GM19240 (cell line): ENCODE measurements around the gene MKLN1.

Source experiments
- DNase-seq: peaks from one replicate; pipeline ENCODE4 v3.0.0; 2011; ENCODE audit warnings: low spot score; ENCODE audit not compliant: insufficient read length

MKLN1 gene

DNA sequence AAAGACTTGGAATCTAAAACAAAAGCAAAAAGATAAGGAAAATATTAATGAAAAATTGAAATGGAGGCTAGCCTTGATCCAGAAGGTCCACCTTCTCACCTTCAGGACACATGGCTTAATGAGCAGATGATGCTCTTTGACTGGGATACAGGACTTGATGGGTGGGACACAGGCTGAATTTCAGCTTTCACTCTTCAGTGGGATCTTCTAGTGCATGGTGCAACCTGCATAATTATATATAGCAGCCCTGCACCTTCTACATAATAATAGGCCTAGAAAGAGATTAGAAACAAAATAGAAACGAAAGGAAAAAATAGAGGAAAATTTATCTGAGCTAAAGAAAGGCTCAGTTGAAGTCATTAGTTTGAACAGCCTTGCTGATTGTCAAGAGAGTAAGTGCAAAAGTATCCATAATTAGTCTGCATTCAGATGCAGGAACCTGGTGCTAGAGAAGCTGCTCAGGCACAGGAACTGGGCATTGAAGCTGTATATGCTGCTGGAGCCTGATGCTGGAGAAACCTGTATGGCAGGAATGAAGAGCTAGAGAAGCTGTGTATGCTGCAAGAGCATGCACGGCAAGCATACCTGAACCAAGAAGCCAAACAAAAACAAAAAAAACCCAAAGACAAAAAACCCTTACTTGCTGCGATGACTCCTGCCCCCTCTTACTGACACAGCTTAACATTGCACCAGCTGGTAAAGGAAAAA lies 19.4 kb downstream of the MKLN1 start:
- no peak for DNase-seq

DNA sequence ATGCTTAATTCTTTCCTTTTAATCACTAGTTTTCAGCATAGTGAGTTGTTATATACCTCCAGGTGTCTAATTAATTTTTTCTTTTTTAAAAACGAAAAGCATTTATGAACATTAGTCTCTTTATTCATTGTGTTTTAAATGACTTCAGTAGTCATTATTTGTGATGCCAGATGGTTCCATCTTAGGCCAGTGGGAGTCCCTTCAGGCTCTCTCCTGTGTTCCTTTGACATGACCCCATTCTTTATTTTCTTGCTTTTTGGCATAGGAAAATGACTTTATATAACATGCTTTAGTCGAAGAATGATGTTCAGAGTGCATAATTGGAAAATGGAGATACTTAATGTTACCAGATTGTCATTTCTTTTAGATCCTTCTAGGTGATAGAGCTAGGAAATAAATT lies 24.4 kb downstream of the MKLN1 start:
- no peak for DNase-seq

DNA sequence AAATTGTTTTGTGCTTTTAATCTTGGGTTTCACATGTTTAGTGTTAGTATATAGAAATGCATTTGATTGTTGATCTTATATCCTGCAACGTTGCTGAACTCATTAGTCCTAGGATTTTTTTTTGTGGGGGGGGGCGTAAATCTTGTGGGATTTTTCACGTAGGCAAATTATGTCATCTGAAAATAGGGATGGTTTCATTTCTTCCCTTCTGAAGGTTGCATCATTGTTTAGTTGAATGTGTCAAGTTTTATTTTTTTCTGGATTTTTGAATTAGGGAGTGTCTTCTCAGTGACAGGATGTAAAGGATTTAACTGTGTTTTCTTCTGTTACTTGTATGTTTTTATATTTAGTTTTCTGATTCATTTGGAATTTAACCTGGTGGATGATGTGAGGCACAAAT lies 26.7 kb downstream of the MKLN1 start:
- no peak for DNase-seq

DNA sequence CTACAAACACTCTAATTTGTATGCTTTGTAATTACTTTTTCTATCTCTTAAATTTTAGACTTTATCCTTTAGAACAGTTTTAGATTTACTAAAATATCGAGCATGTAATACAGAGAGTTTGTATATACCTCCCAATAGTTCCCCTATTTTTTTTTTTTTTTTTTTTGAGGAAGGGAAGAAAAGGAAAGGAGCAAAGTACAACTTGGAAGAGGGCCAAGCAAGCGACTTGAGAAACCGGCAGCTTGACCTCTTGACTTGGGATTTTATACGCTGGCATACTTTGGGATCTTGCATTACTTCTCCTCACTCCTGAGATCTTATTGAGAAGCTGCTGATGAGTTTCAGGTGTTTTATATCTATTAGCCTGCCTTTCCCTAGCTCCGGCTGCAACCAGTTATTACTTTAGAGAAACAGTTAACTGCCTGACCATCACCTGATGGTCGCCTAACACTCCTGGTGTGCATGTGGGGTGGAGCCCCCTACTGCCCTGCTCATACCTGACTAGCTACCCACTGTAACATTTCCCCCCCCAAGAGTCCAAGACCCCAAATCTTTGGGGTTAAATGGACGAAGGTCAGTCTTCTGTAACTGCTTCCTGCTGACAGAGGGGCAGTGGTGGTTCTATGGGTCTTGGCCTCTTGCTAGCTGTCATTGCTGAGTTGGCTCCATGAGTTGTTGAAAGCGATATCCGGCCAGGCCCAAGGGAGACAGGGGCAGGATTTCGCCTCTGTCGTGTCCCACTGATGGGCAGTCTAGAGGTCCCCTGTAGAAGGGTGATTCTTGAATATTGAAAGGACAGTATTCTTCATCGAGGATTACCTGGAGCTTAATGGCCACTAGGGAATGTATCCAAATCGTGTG lies 28.5 kb downstream of the MKLN1 start:
- no peak for DNase-seq

DNA sequence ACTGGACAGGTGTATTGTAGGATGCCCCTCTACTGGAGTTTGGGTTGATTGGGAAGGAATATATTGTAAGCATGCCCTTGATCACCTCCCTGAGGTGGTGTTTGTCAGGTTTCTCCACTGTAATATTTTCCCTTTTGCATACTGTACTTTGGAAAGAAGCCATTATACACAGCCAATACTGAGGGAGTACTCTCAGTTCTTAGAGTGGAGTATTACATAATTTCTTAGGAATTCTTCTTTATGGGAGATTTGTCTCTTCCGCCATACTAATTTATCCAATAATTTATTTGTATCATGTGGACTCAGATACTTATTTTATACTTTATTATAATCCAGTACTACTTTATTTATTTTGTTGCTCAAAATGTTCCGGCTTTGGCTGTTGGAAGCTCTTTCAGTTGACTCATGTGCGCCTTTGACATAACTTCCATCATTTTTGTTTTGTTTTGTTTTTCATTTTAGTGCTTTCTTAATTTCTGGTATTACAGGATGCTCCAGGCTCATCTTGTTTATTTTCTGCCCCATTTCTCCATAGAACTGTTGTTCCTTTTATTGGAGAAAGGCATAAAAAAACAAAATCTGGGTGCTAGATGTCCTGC lies 29.7 kb downstream of the MKLN1 start:
- no peak for DNase-seq

DNA sequence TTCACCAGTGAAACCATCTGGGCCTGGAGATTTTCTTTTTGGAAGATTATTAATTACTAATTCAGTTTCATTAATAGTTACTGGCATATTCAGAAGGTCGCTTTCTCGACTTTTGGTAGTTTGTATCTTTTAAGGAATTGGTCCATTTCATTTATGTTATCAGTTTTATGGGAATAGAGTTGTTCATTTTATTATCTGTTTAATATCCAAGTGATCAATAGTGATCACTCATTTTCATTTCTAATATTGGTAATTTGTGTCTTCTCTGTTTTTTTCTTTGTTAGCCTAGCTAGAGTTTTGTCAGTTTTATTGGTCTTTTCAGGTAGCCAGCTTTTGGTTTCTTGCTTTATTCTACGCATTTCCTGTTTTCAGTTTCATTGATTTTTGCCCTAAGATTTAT lies 31.0 kb downstream of the MKLN1 start:
- no peak for DNase-seq

DNA sequence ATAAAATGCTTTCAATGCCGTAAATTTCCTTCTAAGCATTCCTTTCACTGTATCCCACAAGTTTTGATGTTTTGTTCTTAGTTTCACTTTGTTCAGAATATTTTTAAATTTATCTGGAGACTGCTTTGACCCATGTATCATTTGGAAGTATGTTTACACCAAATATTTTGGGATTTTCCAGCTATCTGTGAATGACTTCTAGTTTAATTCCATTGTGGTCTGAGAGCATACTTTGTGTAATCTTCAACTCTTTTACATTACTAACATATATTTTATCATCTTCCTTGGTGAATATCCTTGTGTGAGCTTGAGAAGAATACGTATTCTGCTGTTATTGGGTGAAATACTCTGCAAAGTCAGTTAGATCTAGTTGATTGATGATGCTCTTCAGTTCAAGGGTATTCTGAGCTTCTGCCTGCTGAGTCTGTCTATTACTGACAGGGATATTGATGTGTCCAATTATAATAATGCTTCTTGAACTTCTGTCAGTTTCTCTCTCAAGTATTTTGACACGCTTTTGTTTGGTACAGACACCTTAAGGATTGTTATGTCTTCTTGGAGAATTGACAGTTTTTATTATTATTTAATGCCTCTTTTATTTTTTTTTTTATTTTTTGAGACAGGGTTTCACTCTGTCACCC lies 31.6 kb downstream of the MKLN1 start:
- DNase-seq: no peak

DNA sequence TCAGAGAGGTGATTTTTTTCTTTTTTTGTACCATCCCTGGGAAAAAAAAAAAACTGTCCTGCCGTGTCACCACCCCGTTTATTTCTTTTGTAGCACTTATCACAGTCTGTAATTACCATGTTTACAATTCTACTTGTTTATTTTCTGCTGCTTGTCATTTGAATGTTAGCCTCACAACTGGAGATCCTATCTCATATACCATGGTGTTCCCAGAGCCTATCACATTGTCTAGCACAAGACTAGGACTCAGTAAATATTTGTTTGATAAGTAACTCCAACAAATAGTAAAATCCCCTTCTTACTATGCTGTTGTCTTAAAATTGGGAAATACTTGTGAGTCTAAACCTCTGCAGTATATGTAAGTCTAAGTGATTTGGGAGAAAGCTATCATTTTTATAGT lies 36.0 kb downstream of the MKLN1 start:
- DNase-seq: no peak

DNA sequence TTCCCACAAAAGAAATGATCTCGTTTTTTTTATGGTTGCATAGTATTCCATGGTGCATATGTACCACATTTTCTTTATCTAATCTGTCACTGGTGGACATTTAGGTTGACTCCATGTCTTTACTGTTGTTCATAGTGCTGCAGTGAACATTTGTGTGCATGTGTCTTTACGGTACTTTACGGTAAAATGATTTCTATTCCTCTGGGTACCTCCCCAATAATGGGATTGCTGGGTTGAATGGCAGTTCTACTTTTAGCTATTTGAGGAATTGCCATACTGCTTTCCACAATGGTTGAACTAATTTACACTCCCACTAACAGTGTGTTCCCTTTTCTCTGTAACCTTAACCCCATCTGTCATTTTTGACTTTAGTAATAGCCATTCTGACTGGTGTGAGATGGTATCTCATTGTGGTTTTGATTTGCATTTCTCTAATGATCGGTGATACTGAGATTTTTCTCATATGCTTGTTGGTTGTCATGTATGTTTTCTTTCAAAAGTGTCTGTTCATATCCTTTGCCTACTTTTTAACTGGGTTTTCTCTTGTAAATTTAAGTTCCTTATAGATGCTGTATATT lies 37.2 kb downstream of the MKLN1 start:
- DNase-seq: no peak

DNA sequence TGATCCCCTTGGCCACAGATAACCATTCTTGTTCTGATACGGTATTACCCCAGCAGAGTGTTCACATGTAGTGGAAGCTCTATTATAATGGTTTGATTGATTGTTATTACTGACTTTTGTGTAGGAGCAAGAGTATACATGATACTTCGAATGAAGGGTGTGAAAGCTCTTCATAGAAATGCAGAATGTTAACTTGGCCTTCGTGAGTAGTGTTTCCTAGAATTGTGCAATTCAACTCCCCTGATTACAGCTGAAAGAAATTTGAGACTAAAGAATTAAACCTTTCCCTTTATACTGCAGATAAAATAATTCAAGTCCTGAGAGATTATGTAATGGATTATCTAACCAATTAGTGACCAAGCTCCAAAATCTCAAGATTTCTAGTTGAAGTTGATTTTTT lies 38.2 kb downstream of the MKLN1 start:
- no peak for DNase-seq

DNA sequence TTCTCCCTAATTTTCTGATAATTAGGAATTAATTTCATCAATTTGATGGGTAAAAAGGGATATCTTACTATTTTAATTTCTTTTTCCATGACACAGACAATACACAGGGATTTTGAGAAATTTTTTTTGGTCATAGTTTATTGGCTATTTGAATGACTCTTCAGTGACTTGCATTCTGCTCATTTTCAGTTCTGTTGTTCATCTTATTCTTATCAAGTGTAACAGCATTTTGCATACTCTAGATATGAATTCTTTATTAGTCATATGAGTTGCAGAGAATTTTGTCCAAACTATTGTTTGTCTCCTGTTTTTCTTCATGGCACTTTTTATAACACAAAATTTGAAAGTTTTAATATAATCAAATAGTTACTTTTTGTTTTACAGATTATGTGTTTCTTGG lies 41.7 kb downstream of the MKLN1 start:
- no peak for DNase-seq

DNA sequence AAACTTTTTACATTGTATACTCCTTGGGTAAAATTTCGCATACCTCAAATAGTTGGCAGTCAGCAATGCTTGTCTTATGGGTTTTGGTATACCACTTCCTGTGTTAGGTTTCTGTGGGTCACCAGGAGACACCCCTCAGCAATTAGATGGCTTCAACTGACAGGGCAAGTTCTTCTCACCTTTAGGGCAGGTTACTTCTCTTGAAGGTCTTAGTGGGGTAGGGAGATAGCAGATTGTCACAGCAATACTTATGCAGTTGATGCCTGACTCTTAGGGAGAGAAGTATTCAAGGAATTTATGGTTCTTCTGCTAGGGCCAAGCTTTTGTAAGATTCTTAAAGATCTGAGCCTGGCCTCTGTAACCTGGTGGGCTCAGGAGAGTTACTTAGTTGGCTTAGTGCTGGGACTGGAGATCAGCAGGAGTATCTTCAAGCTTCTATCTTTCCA lies 42.9 kb downstream of the MKLN1 start:
- DNase-seq: no peak

DNA sequence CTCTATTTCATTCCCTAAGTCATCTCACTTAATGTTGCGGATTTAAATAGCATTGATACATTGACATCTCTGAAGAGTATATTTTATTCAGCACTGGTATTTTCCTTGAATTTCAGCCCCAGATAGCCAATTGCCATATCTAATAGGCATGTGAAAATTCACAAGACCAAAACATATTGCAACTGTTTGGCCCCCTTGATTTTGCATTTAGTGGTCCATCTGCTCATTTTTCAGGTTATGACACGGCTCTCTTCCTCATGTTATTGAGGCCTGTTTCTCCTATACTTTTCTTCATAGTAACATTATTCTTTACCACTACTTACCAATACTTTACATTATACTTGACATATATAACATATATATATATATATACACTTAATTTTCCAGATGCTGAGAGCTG lies 43.7 kb downstream of the MKLN1 start:
- DNase-seq: no peak

DNA sequence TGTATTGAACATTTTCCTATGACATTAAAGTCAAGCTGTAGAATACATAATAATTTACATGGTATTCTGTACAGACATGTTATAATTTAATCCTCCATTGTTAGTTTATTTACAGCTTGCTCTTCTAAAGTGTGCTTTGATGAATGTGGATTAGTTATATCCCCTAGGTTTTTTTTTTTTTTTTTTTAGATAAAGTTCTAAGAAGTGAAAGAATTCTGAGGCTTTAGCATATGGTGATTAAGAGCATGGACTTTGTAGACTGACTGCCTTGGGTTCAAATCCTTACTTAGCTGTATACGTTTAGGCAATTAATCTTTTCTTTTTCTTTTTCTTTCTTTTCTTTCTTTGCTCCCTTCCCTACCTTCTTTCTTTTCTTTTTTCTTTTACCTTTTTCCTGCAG lies 44.9 kb downstream of the MKLN1 start:
- no peak for DNase-seq

DNA sequence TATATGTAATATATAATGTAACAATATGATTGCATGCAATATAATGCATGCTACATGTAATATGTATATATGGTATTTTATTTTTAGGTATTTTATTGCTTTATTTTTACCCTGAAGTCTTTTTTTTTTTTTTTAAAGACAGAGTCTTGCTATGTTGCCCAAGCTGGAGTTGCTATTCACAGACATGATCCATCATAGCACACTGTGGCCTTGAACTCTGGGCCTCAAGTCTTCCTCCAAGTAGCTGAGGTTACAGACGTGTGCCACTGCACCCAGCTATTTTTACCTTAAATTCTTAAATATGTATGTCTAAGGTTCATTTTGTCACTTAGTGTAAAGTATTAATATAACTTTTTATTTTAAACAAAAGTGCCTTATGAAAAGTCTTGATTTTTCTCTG lies 47.1 kb downstream of the MKLN1 start:
- no peak for DNase-seq

DNA sequence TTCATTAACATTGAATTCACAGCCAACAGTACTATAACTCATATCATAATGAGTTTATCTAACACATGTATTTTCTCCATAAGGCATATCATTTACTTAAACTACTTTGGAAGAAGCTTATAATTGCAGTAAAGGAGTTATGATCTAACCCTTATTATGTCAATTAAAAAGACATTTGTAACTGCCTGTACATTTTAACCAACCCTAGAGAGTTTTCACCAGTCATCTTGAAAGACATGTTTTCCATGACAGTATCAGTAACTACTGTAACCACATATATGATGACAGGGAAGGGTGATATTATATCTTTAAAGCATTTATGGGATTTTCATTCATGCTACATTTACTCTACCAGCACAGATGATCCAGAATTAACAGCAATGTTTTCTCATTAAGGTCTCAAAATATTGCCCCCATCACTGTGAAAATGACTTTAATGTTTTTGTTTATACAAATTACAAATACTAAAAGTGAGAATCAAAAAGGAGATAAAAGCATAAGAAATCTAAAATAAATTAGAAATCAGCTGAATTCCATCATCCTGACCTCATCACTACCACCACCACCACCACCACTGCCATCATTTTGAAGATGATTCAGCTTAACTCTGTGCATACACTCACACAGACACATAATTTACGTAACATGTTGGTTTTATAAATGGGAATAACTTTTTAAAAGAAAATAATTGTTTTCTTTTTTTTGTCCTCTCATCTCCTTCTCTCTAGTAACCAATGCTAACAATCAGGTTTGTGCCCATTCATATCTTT lies 53.6 kb downstream of the MKLN1 start:
- DNase-seq: no peak

DNA sequence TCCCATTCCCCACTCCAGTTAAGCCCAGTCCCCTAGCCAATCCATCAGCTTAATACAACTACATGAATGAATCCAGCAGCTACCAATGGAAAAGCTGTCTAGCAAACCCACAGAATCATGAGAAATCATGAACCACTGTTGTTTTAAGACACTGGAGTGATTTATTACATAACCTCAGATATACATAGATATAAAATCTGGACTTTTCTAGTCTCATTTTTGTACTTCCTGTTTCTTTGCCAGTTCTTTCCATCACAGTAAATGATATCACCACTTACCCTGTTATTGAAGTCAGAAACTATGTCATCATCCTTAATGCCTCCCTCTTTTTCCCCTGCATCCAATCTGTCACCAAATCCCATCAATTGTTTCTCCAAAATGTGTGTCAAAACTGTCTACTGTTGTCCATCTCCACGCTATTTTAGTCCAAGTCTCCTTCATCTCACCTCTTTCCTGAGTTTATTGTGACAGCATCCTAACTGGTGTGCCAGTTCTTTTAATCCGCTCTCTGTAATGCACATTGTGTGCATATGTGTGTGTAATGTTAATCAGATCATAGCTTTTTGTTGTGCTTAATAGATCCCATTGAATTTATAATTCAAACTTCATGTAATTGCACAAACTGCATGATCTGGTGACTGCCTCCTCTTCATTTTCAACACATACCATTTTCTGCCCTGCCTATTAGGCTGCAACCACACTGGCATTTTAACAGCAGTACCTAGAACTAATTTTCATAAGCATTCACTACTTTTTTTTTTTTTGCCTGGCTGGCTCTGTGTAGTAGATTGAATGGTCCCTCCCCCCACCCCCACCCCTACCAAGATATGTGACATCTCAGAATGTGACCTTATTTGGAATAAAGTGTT lies 56.0 kb downstream of the MKLN1 start:
- DNase-seq: no peak

DNA sequence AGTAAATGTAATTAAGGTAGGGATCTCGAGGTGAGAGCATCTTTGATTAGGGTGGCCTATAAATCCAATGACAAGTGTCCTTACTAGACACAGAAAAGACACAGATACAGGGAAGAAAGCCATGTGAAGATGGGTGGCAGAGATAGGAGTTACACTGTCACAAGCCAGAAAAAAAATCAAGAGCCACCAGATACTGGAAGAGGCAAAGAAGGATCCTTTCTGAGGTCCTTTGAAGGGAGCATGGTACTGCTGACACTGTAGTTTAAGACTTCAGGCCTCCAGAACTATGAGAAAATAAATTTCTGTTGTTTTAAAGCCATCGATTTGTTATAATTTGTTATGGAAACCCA lies 56.6 kb downstream of the MKLN1 start:
- DNase-seq: no peak

DNA sequence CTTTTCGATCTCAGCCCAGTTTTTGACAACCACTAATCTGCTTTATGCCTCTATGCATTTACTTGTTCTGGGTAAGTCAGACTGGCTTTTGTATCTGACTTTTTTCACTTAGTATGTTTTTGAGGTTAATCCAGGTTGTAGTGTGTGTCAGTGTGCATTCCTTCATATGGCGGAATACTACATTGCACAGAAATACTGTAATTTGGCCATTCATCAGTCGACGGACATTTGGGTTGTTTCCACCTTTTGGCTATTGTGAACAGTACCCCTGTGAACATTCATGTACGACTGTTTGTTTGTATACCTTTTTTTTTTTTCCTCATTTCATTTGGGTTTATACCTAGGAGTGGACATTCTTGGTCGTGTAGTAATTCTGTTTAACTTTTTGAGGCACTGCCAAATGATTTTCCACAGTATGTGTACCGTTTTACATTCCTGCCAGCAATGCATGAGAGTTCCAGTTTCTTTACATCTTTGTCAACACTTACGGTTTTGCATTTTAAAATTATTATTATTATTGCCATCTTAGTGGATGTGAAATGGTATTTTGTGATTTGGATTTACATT lies 57.4 kb downstream of the MKLN1 start:
- DNase-seq: no peak

DNA sequence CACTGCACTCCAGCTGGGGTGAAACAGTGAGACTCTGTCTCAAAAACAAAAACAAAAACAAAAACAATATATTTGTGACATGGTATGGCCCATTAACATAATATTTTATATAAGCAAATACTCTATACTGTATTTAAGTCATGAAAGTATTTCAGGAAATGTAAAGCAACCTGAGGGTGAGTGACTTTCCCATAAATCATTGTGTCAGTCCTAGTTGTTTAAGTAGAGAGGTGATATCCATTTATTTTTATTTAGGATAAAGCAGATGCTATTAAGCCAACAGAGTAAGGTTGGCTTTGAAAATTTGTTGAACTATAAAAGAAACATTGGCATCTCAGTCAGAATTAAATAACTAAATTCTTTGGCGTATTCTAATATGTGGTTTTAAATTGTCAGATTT lies 60.5 kb downstream of the MKLN1 start:
- DNase-seq: no peak
